IMR-90 (cell line): ENCODE measurements around the gene LLPH. TPM values are rescaled to one million over a fixed set of nuclear protein-coding genes. Genes with fewer than 3 reads are reported as not detected.

Source experiments
- ATAC-seq: fragments of 200-7000 bp; cut with Tn5 transposase; 2 replicates; pipeline ENCODE4 v1.9.1; 2020; ENCODE audit warnings: low read depth, mild to moderate bottlenecking, moderate library complexity
- BruUV-seq: library from RNA; stranded (reverse); fragments of 400-500 nt; replicated peaks from 2 replicates; lab custom pipeline; 2021; lab: Mats Ljungman, UMichigan
- CTCF ChIA-PET: fragments of 300-600 bp; formaldehyde crosslinking; extraction: SDS; loops from one replicate; lab custom pipeline; 2021; ENCODE audit warnings: antibody characterized with exemption; lab: Yijun Ruan, JAX
- POLR2A ChIA-PET: fragments of 300-600 bp; sonication (Branson Sonifier 250); formaldehyde crosslinking; loops from one replicate; lab custom pipeline; 2022; ENCODE audit warnings: antibody characterized with exemption; ENCODE audit not compliant: unreplicated experiment; lab: Charles Lee
- DNase-seq: peaks from one replicate; pipeline ENCODE4 v3.0.0; 2013
- H2AFZ ChIP-seq: replicated peaks from 2 replicates; pipeline ENCODE3; 2013; ENCODE audit warnings: low read length, mild to moderate bottlenecking; ENCODE audit not compliant: poor library complexity
- H2AK5ac ChIP-seq: 2 replicates; pipeline ENCODE4 v1.6.1; 2013; ENCODE audit warnings: low read depth, low read length, inconsistent platforms
- H2AK9ac ChIP-seq: replicated peaks from 2 replicates; pipeline ENCODE3; 2013; ENCODE audit warnings: mild to moderate bottlenecking, low read depth, low read length, moderate library complexity; ENCODE audit not compliant: poor library complexity
- H2BK120ac ChIP-seq: 2 replicates; pipeline ENCODE4 v1.6.1; 2013; ENCODE audit warnings: low read depth, low read length, inconsistent platforms
- H2BK15ac ChIP-seq: 3 replicates; pipeline ENCODE4 v1.6.1; 2013; ENCODE audit warnings: low read depth, low read length, inconsistent platforms
- H2BK20ac ChIP-seq: 2 replicates; pipeline ENCODE4 v1.6.1; 2013; ENCODE audit warnings: low read depth, mild to moderate bottlenecking, inconsistent platforms, low read length, moderate library complexity
- H2BK5ac ChIP-seq: 2 replicates; pipeline ENCODE4 v1.6.1; 2013; ENCODE audit warnings: mild to moderate bottlenecking, low read depth, low read length, inconsistent platforms; ENCODE audit not compliant: poor library complexity, severe bottlenecking
- H3K14ac ChIP-seq: replicated peaks from 2 replicates; pipeline ENCODE4 v1.6.1; 2013; ENCODE audit warnings: low read depth, low read length, inconsistent platforms
- H3K18ac ChIP-seq: 2 replicates; pipeline ENCODE4 v1.6.1; 2013; ENCODE audit warnings: low read depth, low read length, control low read depth
- H3K23ac ChIP-seq: 2 replicates; pipeline ENCODE4 v1.6.1; 2013; ENCODE audit warnings: low read depth, low read length, inconsistent platforms
- H3K27ac ChIP-seq: 2 replicates; pipeline ENCODE4 v1.5.1; 2013; ENCODE audit warnings: mild to moderate bottlenecking, control low read depth, low read length; ENCODE audit not compliant: insufficient read depth
- H3K27me3 ChIP-seq: 2 replicates; pipeline ENCODE4 v1.6.1; 2013; ENCODE audit warnings: low read length; ENCODE audit not compliant: control insufficient read depth, insufficient read depth
- H3K36me3 ChIP-seq: 2 replicates; pipeline ENCODE4 v1.6.1; 2013; ENCODE audit warnings: low read length, mixed read lengths; ENCODE audit not compliant: control insufficient read depth, insufficient read depth
- H3K4ac ChIP-seq: 2 replicates; pipeline ENCODE4 v1.6.1; 2013; ENCODE audit warnings: low read depth, low read length, inconsistent platforms
- H3K4me1 ChIP-seq: 2 replicates; pipeline ENCODE4 v1.6.1; 2013; ENCODE audit warnings: low read length, mixed read lengths; ENCODE audit not compliant: control insufficient read depth, insufficient read depth
- H3K4me2 ChIP-seq: 2 replicates; pipeline ENCODE4 v1.6.1; 2013; ENCODE audit warnings: low read depth, mild to moderate bottlenecking, control low read depth, low read length, moderate library complexity
- H3K4me3 ChIP-seq: 2 replicates; pipeline ENCODE4 v1.5.1; 2013; ENCODE audit warnings: low read depth, mild to moderate bottlenecking, control low read depth, low read length, moderate library complexity; ENCODE audit not compliant: insufficient read depth
- H3K56ac ChIP-seq: 2 replicates; pipeline ENCODE4 v1.6.1; 2013; ENCODE audit warnings: low read length, inconsistent platforms; ENCODE audit not compliant: insufficient read depth; ENCODE audit errors: extremely low read depth
- H3K79me1 ChIP-seq, 2 experiments: 2 replicates each; pipeline ENCODE4 v1.6.1; 2013; ENCODE audit warnings: low read length in 2 of 2, inconsistent platforms in 1 of 2, low read depth in 1 of 2
- H3K9ac ChIP-seq: 2 replicates; pipeline ENCODE4 v1.6.1; 2013; ENCODE audit warnings: low read depth, low read length, control low read depth
- H3K9me1 ChIP-seq: 2 replicates; pipeline ENCODE4 v1.6.1; 2013; ENCODE audit warnings: low read length, inconsistent platforms; ENCODE audit not compliant: insufficient read depth
- H3K9me3 ChIP-seq: 2 replicates; pipeline ENCODE4 v1.6.1; 2013; ENCODE audit warnings: low read length; ENCODE audit not compliant: control insufficient read depth, insufficient read depth
- H4K20me1 ChIP-seq: 2 replicates; pipeline ENCODE4 v1.6.1; 2013; ENCODE audit warnings: low read length, inconsistent platforms; ENCODE audit not compliant: insufficient read depth
- H4K5ac ChIP-seq: 2 replicates; pipeline ENCODE4 v1.6.1; 2013; ENCODE audit warnings: mild to moderate bottlenecking, low read depth, low read length, control low read depth
- H4K8ac ChIP-seq, 2 experiments: 2 replicates each; pipeline ENCODE4 v1.6.1; 2013; ENCODE audit warnings: low read depth in 2 of 2, low read length in 2 of 2, control low read depth in 1 of 2, inconsistent platforms in 1 of 2
- H4K91ac ChIP-seq: 2 replicates; pipeline ENCODE4 v1.6.1; 2013; ENCODE audit warnings: low read depth, low read length, inconsistent platforms; ENCODE audit not compliant: insufficient read depth
- BHLHE40 ChIP-seq: fragments of 150-350 bp; IDR thresholded peaks from 2 replicates; pipeline ENCODE4 v1.6.1; 2016; ENCODE audit warnings: mild to moderate bottlenecking, low read depth, low read length
- CEBPB ChIP-seq: IDR thresholded peaks from 2 replicates; pipeline ENCODE4 v1.6.1; 2012; ENCODE audit warnings: low read depth, low read length, improper control_type of control experiment
- CHD1 ChIP-seq: IDR thresholded peaks from 2 replicates; pipeline ENCODE4 v1.6.1; 2012; ENCODE audit warnings: low read depth, low read length, improper control_type of control experiment
- MAFK ChIP-seq: IDR thresholded peaks from 2 replicates; pipeline ENCODE4 v1.6.1; 2012; ENCODE audit warnings: low read depth, low read length, improper control_type of control experiment
- MAZ ChIP-seq: IDR thresholded peaks from 2 replicates; pipeline ENCODE4 v1.6.1; 2012; ENCODE audit warnings: low read depth, mild to moderate bottlenecking, low read length, improper control_type of control experiment, moderate library complexity, borderline replicate concordance
- MXI1 ChIP-seq: IDR thresholded peaks from 2 replicates; pipeline ENCODE4 v1.6.1; 2012; ENCODE audit warnings: low read depth, mild to moderate bottlenecking, low read length, moderate library complexity, borderline replicate concordance
- NFE2L2 ChIP-seq: fragments of 150-350 bp; IDR thresholded peaks from 2 replicates; pipeline ENCODE4 v1.6.1; 2016; ENCODE audit warnings: low read depth, mild to moderate bottlenecking, low read length
- RAD21 ChIP-seq: IDR thresholded peaks from 2 replicates; pipeline ENCODE4 v1.6.1; 2012; ENCODE audit warnings: low read length, improper control_type of control experiment
- RCOR1 ChIP-seq: IDR thresholded peaks from 2 replicates; pipeline ENCODE4 v1.6.1; 2012; ENCODE audit warnings: mild to moderate bottlenecking, low read length, improper control_type of control experiment; ENCODE audit not compliant: insufficient replicate concordance
- RFX5 ChIP-seq: IDR thresholded peaks from 2 replicates; pipeline ENCODE4 v1.8.0; 2012; ENCODE audit warnings: low read depth, mild to moderate bottlenecking, low read length, moderate library complexity
- SMC3 ChIP-seq: fragments of 150-350 bp; IDR thresholded peaks from 2 replicates; pipeline ENCODE4 v1.6.1; 2016; ENCODE audit warnings: low read depth, mild to moderate bottlenecking, antibody characterized with exemption, low read length, moderate library complexity
- WGBS, 2 experiments: methylation state at CpG; one replicate each; pipeline versions ENCODE4 v1.1.5 to v1.1.7; 2013; ENCODE audit warnings: missing lambda C conversion rate in 2 of 2; ENCODE audit not compliant: insufficient read length in 1 of 2; ENCODE audit errors: extremely low coverage in 2 of 2; 5-methylcytosine and 5-hydroxymethylcytosine counted together
- dilution Hi-C: fragments of 300-500 bp; cut with HindIII; formaldehyde crosslinking; loops from one replicate; pipeline ENCODE4 v1.14.3; 2018; ENCODE audit warnings: low sequenced_read_pairs; ENCODE audit not compliant: unreplicated experiment
- in situ Hi-C: fragments of 300-500 bp; cut with MboI; formaldehyde crosslinking; loops from 3 replicates; pipeline ENCODE4 v1.14.3; 2019; ENCODE audit warnings: low sequenced_read_pairs, inconsistent platforms, mixed read lengths
- intact Hi-C: fragments of 100-400 bp; cut with micrococcal nuclease; formaldehyde crosslinking; loops from 2 replicates; pipeline ENCODE4 v1.10.0; 2022
- polyA plus RNA-seq, 3 experiments: library from polyadenylated mRNA; depleted of rRNA; stranded (reverse); fragments of >200 nt; gene quantifications; 2 replicates each; pipeline ENCODE4 v1.2.3, GENCODE V29; 2012; ENCODE audit warnings: low replicate concordance in 1 of 3
- total RNA-seq: library from RNA; depleted of rRNA; stranded (reverse); fragments of >200 nt; gene quantifications from 2 replicates; pipeline ENCODE4 v1.2.3, GENCODE V29; 2012
- TF ChIP-seq, protein P1 (sequence below): fragments of 150-350 bp; IDR thresholded peaks from 2 replicates; pipeline ENCODE4 v1.6.1; 2017; ENCODE audit warnings: mild to moderate bottlenecking, antibody characterized with exemption, low read length, low read depth
- TF ChIP-seq, protein P2 (sequence below): fragments of 150-350 bp; IDR thresholded peaks from 2 replicates; pipeline ENCODE4 v1.6.1; 2016; ENCODE audit warnings: low read depth, mild to moderate bottlenecking, low read length, moderate library complexity, borderline replicate concordance
- TF ChIP-seq, protein P3 (sequence below): conservative IDR thresholded peaks from 2 replicates; pipeline ENCODE4 v1.5.1; 2012; ENCODE audit warnings: mild to moderate bottlenecking, low read depth, low read length, improper control_type of control experiment

LLPH gene
- total and polyA plus RNA-seq, 2 of the 4 experiments (the other 2 are of a cell fraction) = 2.7 to 17.0 TPM

DNA sequence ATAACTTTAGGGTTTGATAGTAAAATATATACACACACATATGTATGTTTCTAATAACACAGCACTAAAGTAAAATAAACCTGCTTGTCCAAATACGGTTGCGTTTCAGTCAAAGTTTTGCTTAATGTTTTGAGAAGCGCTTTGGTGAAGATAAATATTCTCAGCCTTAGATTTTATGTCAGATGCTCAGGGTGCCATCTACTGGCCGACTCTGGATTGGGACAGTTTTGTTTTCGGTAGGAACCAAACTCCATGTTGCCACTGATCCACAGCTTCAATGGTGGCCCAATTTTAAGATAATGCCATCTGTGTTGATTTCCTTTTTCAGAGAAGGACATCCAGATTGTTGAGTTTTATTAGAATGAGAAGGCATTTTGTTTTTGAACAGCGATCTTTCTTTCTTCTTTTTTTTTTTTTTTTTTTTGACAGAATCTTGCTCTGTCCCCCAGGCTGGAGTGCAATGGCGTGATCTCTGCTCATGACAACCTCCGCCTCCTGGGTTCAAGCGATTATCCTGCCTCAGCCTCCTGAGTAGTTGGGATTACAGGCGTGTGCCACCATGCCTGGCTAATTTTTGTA lies 43.1 kb downstream of the LLPH start:
- no peak overlapping the region; the same call in 1 of the 2 replicates for H3K4me2 ChIP-seq
- ATAC-seq (peak; percentile 93), DNase-seq (peak; percentile 88)
- no peak overlapping the region for H4K8ac ChIP-seq
- H2BK20ac ChIP-seq = no peak overlapping the region
- no peak overlapping the region for H3K4ac ChIP-seq
- H3K4me3 ChIP-seq = no peak overlapping the region
- H3K9me1 ChIP-seq = no peaks in the 10 kb centered on the region
- no peak overlapping the region for H3K9ac ChIP-seq
- no peak overlapping the region for H2BK15ac ChIP-seq
- H4K91ac ChIP-seq = no peak overlapping the region
- no peaks in the 10 kb centered on the region for H3K36me3 ChIP-seq
- H4K20me1 ChIP-seq = no peaks in the 10 kb centered on the region
- no peak overlapping the region for H2AK5ac ChIP-seq
- in situ Hi-C loops (loop anchor here (10.0 kb wide), 1 partner anchor 783 kb away; no protein-coding TSS in a partner anchor), intact Hi-C loops (loop anchor here (1.0 to 10.0 kb wide), 8 partner anchors 100 to 1196 kb away; no protein-coding TSS in a partner anchor), dilution Hi-C loops (no loop called here)
- H3K79me1 ChIP-seq = no peaks in the 10 kb centered on the region
- no peak overlapping the region for H3K18ac ChIP-seq
- no peak overlapping the region for H3K14ac ChIP-seq
- H2AFZ ChIP-seq = no peak overlapping the region
- H4K5ac ChIP-seq = no peak overlapping the region
- no peaks in the 10 kb centered on the region for H3K27me3 ChIP-seq
- H3K9me3 ChIP-seq = peaks cover 2% of the 10 kb centered on the region; the same call in 1 of the 2 replicates
- no peak overlapping the region for H2BK120ac ChIP-seq
- peak overlapping the region; percentile 53 for H2BK5ac ChIP-seq
- ChIA-PET CTCF (interaction anchor here (0.6 to 1.4 kb wide), 6 partner anchors 25 to 474 kb away, joined by 3 to 6 read pairs (median 3); no protein-coding TSS in a partner anchor), POLR2A (interaction anchor here (0.6 kb wide), 1 partner anchor 14 kb away, joined by 4 read pairs; no protein-coding TSS in a partner anchor)
- no peak overlapping the region for H3K56ac ChIP-seq
- no peak overlapping the region for H2AK9ac ChIP-seq
- no peak overlapping the region for H3K23ac ChIP-seq
- peaks cover 4% of the 10 kb centered on the region for H3K4me1 ChIP-seq
- WGBS, 2 experiments = 30% methylated on average over 2 of the region's 10 CpGs; no CpG with 5 or more reads in 1 of the 2 experiments
- no TSS peak for BruUV-seq
- H3K27ac ChIP-seq = no peak overlapping the region
- TF ChIP-seq BHLHE40 = no peak
- TF ChIP-seq, protein P1, sequence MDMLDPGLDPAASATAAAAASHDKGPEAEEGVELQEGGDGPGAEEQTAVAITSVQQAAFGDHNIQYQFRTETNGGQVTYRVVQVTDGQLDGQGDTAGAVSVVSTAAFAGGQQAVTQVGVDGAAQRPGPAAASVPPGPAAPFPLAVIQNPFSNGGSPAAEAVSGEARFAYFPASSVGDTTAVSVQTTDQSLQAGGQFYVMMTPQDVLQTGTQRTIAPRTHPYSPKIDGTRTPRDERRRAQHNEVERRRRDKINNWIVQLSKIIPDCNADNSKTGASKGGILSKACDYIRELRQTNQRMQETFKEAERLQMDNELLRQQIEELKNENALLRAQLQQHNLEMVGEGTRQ = no peak
- no peak for TF ChIP-seq CHD1
- peak; percentile 80 for TF ChIP-seq SMC3
- TF ChIP-seq CEBPB = 0 out of 2 replicates have a peak, but pooled peaks have one; percentile 4
- TF ChIP-seq MAZ = no peak
- no peak for TF ChIP-seq MAFK
- TF ChIP-seq RCOR1 = no peak
- TF ChIP-seq NFE2L2 = no peak
- TF ChIP-seq RFX5 = no peak
- TF ChIP-seq MXI1 = no peak
- TF ChIP-seq, protein P2, sequence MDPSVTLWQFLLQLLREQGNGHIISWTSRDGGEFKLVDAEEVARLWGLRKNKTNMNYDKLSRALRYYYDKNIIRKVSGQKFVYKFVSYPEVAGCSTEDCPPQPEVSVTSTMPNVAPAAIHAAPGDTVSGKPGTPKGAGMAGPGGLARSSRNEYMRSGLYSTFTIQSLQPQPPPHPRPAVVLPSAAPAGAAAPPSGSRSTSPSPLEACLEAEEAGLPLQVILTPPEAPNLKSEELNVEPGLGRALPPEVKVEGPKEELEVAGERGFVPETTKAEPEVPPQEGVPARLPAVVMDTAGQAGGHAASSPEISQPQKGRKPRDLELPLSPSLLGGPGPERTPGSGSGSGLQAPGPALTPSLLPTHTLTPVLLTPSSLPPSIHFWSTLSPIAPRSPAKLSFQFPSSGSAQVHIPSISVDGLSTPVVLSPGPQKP = no peak
- TF ChIP-seq, protein P3, sequence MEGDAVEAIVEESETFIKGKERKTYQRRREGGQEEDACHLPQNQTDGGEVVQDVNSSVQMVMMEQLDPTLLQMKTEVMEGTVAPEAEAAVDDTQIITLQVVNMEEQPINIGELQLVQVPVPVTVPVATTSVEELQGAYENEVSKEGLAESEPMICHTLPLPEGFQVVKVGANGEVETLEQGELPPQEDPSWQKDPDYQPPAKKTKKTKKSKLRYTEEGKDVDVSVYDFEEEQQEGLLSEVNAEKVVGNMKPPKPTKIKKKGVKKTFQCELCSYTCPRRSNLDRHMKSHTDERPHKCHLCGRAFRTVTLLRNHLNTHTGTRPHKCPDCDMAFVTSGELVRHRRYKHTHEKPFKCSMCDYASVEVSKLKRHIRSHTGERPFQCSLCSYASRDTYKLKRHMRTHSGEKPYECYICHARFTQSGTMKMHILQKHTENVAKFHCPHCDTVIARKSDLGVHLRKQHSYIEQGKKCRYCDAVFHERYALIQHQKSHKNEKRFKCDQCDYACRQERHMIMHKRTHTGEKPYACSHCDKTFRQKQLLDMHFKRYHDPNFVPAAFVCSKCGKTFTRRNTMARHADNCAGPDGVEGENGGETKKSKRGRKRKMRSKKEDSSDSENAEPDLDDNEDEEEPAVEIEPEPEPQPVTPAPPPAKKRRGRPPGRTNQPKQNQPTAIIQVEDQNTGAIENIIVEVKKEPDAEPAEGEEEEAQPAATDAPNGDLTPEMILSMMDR = peak; percentile 89
- TF ChIP-seq RAD21 = peak; percentile 91
